Measurements from ENCODE around the gene LRSAM1. TPM values are rescaled to one million over a fixed set of nuclear protein-coding genes. Genes with fewer than 3 reads are reported as not detected.
A peak's percentile ranks its signal among the peaks of the same experiment; 100 is the strongest.

The LRSAM1 gene
- total RNA-seq, 1 donor from 2014 or later: 6.7 TPM

GRCh38 chr9:127529671-127530070 is 78.4 kb downstream of the LRSAM1 start:
- no peak for TF ChIP-seq EZH2 (IDR thresholded peaks at IDR 0.05)
- TF ChIP-seq EZH2phosphoT487 (IDR thresholded peaks at IDR 0.05): no peak
- TF ChIP-seq, protein P1, sequence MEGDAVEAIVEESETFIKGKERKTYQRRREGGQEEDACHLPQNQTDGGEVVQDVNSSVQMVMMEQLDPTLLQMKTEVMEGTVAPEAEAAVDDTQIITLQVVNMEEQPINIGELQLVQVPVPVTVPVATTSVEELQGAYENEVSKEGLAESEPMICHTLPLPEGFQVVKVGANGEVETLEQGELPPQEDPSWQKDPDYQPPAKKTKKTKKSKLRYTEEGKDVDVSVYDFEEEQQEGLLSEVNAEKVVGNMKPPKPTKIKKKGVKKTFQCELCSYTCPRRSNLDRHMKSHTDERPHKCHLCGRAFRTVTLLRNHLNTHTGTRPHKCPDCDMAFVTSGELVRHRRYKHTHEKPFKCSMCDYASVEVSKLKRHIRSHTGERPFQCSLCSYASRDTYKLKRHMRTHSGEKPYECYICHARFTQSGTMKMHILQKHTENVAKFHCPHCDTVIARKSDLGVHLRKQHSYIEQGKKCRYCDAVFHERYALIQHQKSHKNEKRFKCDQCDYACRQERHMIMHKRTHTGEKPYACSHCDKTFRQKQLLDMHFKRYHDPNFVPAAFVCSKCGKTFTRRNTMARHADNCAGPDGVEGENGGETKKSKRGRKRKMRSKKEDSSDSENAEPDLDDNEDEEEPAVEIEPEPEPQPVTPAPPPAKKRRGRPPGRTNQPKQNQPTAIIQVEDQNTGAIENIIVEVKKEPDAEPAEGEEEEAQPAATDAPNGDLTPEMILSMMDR (IDR thresholded peaks at IDR 0.05): no peak
- no peak overlapping the region for H3K4me2 ChIP-seq
- no peaks in the 10 kb centered on the region for H3K79me2 ChIP-seq (ENCODE audit: low read depth)
- peak overlapping the region; percentile 58 for H3K27ac Mint-ChIP-seq
- H3K9me3 ChIP-seq (ENCODE audit: low read depth): peaks cover 8% of the 10 kb centered on the region
- no peak overlapping the region for H2AFZ ChIP-seq (replicated peaks)
- H3K9me3 Mint-ChIP-seq: peaks cover 14% of the 10 kb centered on the region
- H3K4me1 ChIP-seq: peaks cover 11% of the 10 kb centered on the region
- H3K4me3 ChIP-seq: no peak overlapping the region
- H3K27me3 ChIP-seq: no peaks in the 10 kb centered on the region
- H3K36me3 Mint-ChIP-seq: peaks cover 22% of the 10 kb centered on the region
- H3K4me1 Mint-ChIP-seq: peaks cover 23% of the 10 kb centered on the region
- H3K4me3 Mint-ChIP-seq: no peak overlapping the region
- no peak overlapping the region for H3K27ac ChIP-seq
- H3K9ac ChIP-seq: no peak overlapping the region
- no peaks in the 10 kb centered on the region for H4K20me1 ChIP-seq (ENCODE audit: low read depth)
- peaks cover 4% of the 10 kb centered on the region for H3K27me3 Mint-ChIP-seq (ENCODE audit: insufficient read depth, low read depth)
- DNase-seq (ENCODE audit: low spot score): no peak
- peaks cover 5% of the 10 kb centered on the region for H3K36me3 ChIP-seq
- peaks cover 23% of the 10 kb centered on the region for H3F3A ChIP-seq (ENCODE audit: low read depth)

DNA sequence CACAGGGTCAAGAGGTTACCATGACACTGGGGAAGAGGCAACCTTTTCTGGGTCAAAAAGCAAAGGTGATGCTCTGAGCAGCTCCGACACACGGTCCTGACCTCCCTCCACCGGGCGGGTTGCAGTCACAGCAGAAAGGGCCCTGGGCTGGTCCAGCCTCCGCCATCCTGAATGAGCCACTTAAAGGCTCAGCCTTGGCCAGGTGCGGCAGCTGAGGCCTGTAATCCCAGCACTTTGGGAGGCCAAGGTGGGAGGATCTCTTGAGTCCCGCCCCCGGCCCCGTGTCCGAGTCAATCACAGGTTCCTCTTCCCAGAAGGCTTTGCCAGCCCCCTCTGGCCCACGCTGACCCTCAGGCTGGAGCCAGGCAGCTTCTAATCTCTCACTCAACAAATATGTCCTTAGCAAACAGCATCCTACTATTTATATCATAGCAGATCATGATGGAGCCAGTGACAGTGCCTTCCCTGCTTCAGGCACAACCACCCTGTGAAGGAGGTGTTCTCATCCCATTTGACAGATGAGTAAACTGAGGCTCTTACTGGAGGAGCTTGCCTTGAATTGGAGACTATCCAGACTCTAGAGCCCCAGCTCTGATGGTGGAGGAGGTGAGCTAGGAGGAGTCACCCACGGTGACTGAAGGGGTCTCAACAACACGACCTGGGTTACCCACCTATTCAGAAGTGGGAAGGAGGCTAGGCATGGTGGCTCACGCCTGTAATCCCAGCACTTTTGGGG is 79.1 kb downstream of the LRSAM1 start:
- no peak overlapping the region for H3K9ac ChIP-seq
- TF ChIP-seq, protein P1 (IDR thresholded peaks at IDR 0.05): no peak
- TF ChIP-seq EZH2 (IDR thresholded peaks at IDR 0.05): no peak
- no peak for TF ChIP-seq EZH2phosphoT487 (IDR thresholded peaks at IDR 0.05)
- peaks cover 2% of the 10 kb centered on the region for H3K36me3 ChIP-seq
- Mint-ChIP-seq H3K27ac (peak overlapping the region; percentile 58), H3K4me3 (no peak overlapping the region), H3K27me3 (ENCODE audit: insufficient read depth, low read depth) (peaks cover 4% of the 10 kb centered on the region), H3K9me3 (peaks cover 8% of the 10 kb centered on the region), H3K4me1 (peaks cover 24% of the 10 kb centered on the region), H3K36me3 (peaks cover 15% of the 10 kb centered on the region)
- H3K9me3 ChIP-seq (ENCODE audit: low read depth): peaks cover 7% of the 10 kb centered on the region
- no peak overlapping the region for H3K27ac ChIP-seq
- H3K27me3 ChIP-seq: no peaks in the 10 kb centered on the region
- H3K4me3 ChIP-seq: no peak overlapping the region
- peaks cover 22% of the 10 kb centered on the region for H3F3A ChIP-seq (ENCODE audit: low read depth)
- H3K4me1 ChIP-seq: peaks cover 11% of the 10 kb centered on the region
- no peaks in the 10 kb centered on the region for H4K20me1 ChIP-seq (ENCODE audit: low read depth)
- no peaks in the 10 kb centered on the region for H3K79me2 ChIP-seq (ENCODE audit: low read depth)
- no peak overlapping the region for H2AFZ ChIP-seq (replicated peaks)
- H3K4me2 ChIP-seq: no peak overlapping the region
- DNase-seq (ENCODE audit: low spot score): no peak

DNA sequence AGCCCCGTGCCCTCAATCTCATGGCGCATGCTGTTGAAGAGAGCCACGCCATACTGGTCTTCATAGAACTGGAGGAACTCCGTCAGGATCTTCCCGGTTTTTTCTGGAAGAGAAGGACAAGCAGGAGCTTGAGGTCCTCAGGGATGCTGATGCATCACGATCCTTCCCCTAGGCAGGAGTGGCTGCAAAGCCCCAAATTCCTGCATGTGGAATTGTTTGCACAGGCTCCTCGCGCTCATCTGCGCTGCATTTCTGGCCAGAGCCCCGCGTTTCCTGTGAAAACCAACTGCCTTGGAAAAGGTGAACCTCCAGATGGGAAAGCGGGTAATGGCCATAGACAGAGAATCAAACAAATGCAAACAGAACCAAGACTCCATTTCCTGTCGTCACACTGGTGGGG is 80.4 kb downstream of the LRSAM1 start:
- H4K20me1 ChIP-seq (ENCODE audit: low read depth): no peaks in the 10 kb centered on the region
- TF ChIP-seq, protein P1 (IDR thresholded peaks at IDR 0.05): no peak
- TF ChIP-seq EZH2phosphoT487 (IDR thresholded peaks at IDR 0.05) (no peak), EZH2 (IDR thresholded peaks at IDR 0.05) (no peak)
- H3K4me3 ChIP-seq: no peak overlapping the region
- H3K27me3 ChIP-seq: no peaks in the 10 kb centered on the region
- H3K27ac ChIP-seq: no peak overlapping the region
- H3K79me2 ChIP-seq (ENCODE audit: low read depth): no peaks in the 10 kb centered on the region
- peaks cover 3% of the 10 kb centered on the region for H3K9me3 Mint-ChIP-seq
- peaks cover 11% of the 10 kb centered on the region for H3K4me1 ChIP-seq
- no peak overlapping the region for H3K4me2 ChIP-seq
- H3K9me3 ChIP-seq (ENCODE audit: low read depth): no peaks in the 10 kb centered on the region
- no peak overlapping the region for H3K4me3 Mint-ChIP-seq
- peaks cover 22% of the 10 kb centered on the region for H3F3A ChIP-seq (ENCODE audit: low read depth)
- H2AFZ ChIP-seq (replicated peaks): no peak overlapping the region
- peaks cover 5% of the 10 kb centered on the region for H3K27me3 Mint-ChIP-seq (ENCODE audit: insufficient read depth, low read depth)
- no peaks in the 10 kb centered on the region for H3K36me3 ChIP-seq
- no peak overlapping the region for H3K27ac Mint-ChIP-seq
- no peak overlapping the region for H3K9ac ChIP-seq
- peaks cover 6% of the 10 kb centered on the region for H3K36me3 Mint-ChIP-seq
- peaks cover 23% of the 10 kb centered on the region for H3K4me1 Mint-ChIP-seq
- DNase-seq (ENCODE audit: low spot score): no peak
